Measurements from ENCODE around the gene CNTN5.

DNA sequence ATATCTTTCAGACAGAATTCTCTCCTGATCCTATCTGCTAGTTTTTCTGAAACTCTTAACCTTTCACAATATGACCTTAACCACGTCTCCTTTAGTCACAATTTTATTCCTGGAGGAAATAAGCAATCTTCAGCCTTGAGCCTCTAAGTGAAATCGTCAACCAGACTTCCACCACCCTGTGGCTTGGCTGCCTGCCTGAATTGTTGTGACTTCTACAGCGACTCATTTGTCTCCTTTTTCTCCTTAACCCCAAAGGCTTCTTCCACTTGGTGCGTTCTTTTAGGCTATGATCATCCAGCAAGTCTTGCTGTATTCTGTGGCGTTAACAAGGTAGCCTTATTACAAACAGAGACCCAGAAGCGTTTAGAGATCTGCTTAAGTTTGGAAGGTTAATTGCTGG is 1131.2 kb downstream of the CNTN5 start:
- TF ChIP-seq, protein P1, sequence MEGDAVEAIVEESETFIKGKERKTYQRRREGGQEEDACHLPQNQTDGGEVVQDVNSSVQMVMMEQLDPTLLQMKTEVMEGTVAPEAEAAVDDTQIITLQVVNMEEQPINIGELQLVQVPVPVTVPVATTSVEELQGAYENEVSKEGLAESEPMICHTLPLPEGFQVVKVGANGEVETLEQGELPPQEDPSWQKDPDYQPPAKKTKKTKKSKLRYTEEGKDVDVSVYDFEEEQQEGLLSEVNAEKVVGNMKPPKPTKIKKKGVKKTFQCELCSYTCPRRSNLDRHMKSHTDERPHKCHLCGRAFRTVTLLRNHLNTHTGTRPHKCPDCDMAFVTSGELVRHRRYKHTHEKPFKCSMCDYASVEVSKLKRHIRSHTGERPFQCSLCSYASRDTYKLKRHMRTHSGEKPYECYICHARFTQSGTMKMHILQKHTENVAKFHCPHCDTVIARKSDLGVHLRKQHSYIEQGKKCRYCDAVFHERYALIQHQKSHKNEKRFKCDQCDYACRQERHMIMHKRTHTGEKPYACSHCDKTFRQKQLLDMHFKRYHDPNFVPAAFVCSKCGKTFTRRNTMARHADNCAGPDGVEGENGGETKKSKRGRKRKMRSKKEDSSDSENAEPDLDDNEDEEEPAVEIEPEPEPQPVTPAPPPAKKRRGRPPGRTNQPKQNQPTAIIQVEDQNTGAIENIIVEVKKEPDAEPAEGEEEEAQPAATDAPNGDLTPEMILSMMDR (conservative IDR thresholded peaks at IDR 0.05; ENCODE audit: low read depth, low read length), result no peak
- no peak for TF ChIP-seq EZH2phosphoT487 (IDR thresholded peaks at IDR 0.05; ENCODE audit: borderline replicate concordance, low read length)
- TF ChIP-seq EZH2 (IDR thresholded peaks at IDR 0.05; ENCODE audit: low read length, unreplicated experiment), result no peak
